H1 (cell line): ENCODE measurements around the gene LCE1B. TPM values are rescaled to one million over a fixed set of nuclear protein-coding genes. Genes with fewer than 3 reads are reported as not detected.

Source experiments
- BRCA1 ChIP-seq: IDR thresholded peaks from 2 replicates; pipeline ENCODE4 v1.6.1; 2012; ENCODE audit warnings: low read depth, low read length, improper control_type of control experiment
- CBX5 ChIP-seq: fragments of 300-800, 300-1000 bp; sonication (generic); IDR thresholded peaks from 2 replicates; pipeline ENCODE4 v1.7.1; 2016; ENCODE audit warnings: antibody characterized with exemption, low read length, low read depth
- CHD7 ChIP-seq: fragments of 300-600 bp; sonication (generic); IDR thresholded peaks from 2 replicates; pipeline ENCODE4 v1.7.1; 2012; ENCODE audit warnings: low read length, moderate library complexity, mild to moderate bottlenecking, inconsistent platforms; ENCODE audit not compliant: insufficient replicate concordance
- JUND ChIP-seq: IDR thresholded peaks from 2 replicates; pipeline ENCODE4 v1.6.1; 2011; ENCODE audit warnings: mild to moderate bottlenecking, improper control_type of control experiment, low read length
- POU5F1 ChIP-seq: IDR thresholded peaks from 2 replicates; pipeline ENCODE4 v1.6.1; 2011; ENCODE audit warnings: low read depth, mild to moderate bottlenecking, low read length, moderate library complexity
- TAF7 ChIP-seq: optimal IDR thresholded peaks from 2 replicates; pipeline ENCODE3; 2011; ENCODE audit warnings: low read depth, mild to moderate bottlenecking, inconsistent platforms, low read length, moderate library complexity, borderline replicate concordance
- polyA plus RNA-seq, 7 experiments: library from polyadenylated mRNA; depleted of rRNA in 3 of 7; stranded (reverse) in 5 of 7; unstranded in 2 of 7; fragments of >200 nt in 5 of 7; fragments of 200-250 nt in 2 of 7; gene quantifications; 1 replicate in 5 of 7; 2 replicates in 1 of 7; 4 replicates in 1 of 7; pipeline versions ENCODE4 v1.2.1 to v1.2.3, GENCODE V29; 2011 to 2013; ENCODE audit warnings: missing spikeins in 2 of 7, mixed read lengths in 2 of 7
- total RNA-seq: library from RNA; stranded (reverse); fragmentation: NEBNext Ultra II Directional; extraction: Animal tissue kit (Norgen Biotek cat#: 25700); gene quantifications from 2 replicates; pipeline ENCODE4 v1.2.1, GENCODE V29; 2021

Gene LCE1B
- total and polyA plus RNA-seq, 2 of the 8 experiments (the other 6 are each of a cell fraction or from before 2014, with no cell fraction given): not detected

- TF ChIP-seq CHD7 (no peak), CBX5 (no peak), TAF7 (no peak), BRCA1 (no peak), POU5F1 (no peak), JUND (no peak)
- TF ChIP-seq, all 59 proteins: peak for 0
Observed at GRCh38 chr1:152768847-152769533, 42.8 kb upstream of the LCE1B start (continued).
